ENCODE data around the gene THSD7B.

Gene THSD7B

GRCh38 chr2:137156221-137156844, 391.0 kb downstream of the THSD7B start:
- no peak for DNase-seq (ENCODE audit: low read depth)

DNA sequence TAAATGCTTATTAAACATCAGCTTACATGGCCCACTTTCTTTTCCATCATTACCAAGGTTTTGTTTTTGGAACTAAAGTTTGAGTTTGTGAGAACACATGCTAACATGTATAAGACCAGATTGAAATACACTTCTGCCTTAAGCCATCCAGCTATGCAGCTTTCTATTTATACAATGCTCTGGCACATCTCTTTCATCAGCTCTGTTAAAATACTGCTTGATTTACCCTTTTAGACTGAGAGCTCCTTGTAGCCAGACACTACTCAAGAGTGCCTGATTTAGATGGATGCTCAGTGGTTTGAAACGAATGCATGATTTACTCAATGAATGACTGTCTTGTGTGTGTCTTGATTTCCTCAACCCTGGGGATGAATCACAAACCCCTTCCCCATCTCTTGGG, 392.5 kb downstream of the THSD7B start:
- no peak for DNase-seq (ENCODE audit: low read depth)

- no peak for DNase-seq (ENCODE audit: low read depth)
These were observed 395.9 kb downstream of the THSD7B start for GRCh38 chr2:137161250-137161649.

DNA sequence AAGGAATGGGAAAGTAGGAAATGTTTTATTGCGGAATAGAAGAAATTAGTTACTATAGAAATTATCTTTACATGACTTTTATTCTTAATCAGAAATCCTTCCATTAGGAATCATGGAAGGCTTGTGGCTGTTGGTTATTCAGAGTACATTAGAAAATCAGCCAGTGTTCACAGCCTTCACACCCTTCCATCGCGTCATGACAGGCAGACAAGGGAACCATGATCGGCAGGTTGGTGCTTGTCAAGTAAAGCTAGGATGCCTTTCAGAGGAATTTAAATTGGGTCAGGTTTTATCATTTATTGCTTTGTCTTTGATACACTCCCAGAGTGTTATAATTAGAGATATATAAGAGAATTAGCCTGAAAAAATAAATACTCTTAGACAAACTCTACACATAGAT, 400.6 kb downstream of the THSD7B start:
- no peak for DNase-seq (ENCODE audit: low read depth)

GRCh38 chr2:137167651-137168050, 402.3 kb downstream of the THSD7B start:
- DNase-seq (ENCODE audit: low read depth) = no peak

- DNase-seq (ENCODE audit: low read depth) = no peak
These were observed 403.2 kb downstream of the THSD7B start for GRCh38 chr2:137168552-137168951.

GRCh38 chr2:137172162-137172561, 406.8 kb downstream of the THSD7B start:
- DNase-seq (ENCODE audit: low read depth) = no peak

- no peak for DNase-seq (ENCODE audit: low read depth)
These were observed 408.1 kb downstream of the THSD7B start for GRCh38 chr2:137173463-137173862.

- DNase-seq (ENCODE audit: low read depth) = no peak
These were observed 409.9 kb downstream of the THSD7B start for GRCh38 chr2:137175246-137175645.

GRCh38 chr2:137178951-137179377, 413.6 kb downstream of the THSD7B start:
- DNase-seq (ENCODE audit: low read depth) = no peak

DNA sequence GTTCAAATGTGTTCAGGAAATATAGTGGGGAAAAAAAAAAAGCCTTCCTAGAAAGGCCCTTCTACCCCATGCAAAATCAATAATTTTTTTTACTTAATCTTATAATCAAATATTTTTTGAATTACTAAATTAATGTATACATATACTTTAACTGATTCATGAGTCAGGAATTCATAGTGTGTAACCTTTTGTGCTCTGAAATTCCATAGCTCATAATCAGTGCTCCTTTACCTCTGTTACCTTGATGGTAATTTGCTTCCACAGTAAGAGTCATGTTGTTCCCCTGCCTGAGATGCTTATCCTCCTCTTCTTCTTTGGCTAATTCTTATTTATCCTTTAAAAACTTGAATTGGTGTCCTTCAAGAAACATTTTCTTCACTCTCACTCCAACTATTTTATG, 414.2 kb downstream of the THSD7B start:
- DNase-seq (ENCODE audit: low read depth) = no peak

DNA sequence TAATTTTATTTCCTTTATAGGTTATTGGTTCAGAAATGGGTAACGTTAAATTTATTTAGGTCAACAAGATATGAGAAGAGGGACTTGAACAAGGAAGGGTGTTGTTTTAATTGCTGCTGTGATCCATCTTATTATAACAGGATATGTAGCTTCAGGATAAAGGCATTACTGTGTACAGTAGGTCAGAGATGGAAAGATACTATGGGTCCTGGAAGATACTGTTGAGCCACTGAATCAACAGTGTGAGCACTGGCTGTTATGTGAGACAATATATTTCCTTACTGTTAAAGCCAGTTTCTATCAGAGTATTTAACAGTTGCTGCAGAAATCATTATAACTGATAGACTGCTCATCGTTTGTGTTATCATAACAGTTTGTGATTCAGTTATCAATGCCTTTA, 414.7 kb downstream of the THSD7B start:
- DNase-seq (ENCODE audit: low read depth) = no peak

DNA sequence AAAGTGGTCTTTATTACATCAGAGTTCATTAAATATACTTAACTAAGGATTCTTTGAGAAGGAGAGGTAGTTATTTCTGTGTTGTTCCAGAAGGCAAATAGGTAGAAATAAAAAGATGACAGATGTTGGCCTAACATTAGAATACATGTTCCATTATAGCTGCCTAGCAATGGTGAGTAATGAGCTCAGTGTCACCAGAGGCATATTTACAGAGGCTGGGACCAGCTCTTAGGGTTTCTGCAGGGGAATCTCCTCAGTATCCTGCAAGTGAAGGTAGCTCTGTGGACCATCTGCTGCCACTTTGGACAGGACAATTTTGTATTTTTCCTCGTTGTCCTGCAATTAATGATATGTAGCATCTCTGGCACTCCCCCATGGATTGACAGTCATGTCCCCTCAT, 416.0 kb downstream of the THSD7B start:
- DNase-seq (ENCODE audit: low read depth) = no peak

GRCh38 chr2:137182071-137182470, 416.7 kb downstream of the THSD7B start:
- no peak for DNase-seq (ENCODE audit: low read depth)

DNA sequence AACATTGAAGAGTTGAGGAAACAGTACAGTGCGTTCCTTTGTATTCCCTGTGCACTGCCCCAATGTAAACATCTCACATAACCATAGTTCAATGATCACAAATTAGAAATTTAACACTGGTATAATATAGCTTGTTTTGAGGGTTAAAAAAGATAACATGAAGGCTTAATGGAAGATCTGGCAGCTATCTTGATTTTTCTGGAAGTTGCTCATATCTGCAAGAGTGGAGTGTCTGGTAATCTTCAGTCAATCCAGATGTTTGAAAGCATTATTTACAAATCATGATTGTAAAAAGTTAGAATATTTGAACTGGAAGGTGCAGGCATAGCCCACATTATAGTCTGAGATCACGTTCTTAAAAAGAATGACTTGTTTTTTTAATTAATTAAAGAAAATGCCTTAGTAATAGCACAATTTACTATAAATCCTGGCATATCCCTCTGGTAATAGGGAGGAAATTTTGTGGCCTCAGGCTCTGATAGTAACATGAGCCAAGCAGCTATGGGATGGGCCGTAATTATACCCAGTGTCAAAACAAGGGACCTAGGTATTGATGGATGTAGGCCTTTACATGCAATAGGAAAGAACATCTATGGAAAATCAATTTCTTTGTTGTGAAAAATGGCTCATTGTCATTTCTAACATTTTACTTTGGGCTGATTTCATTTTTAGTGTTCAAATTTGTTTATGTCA, 418.0 kb downstream of the THSD7B start:
- no peak for DNase-seq (ENCODE audit: low read depth)

- DNase-seq (ENCODE audit: low read depth) = no peak
These were observed 420.2 kb downstream of the THSD7B start for GRCh38 chr2:137185378-137186078.

- no peak for DNase-seq (ENCODE audit: low read depth)
These were observed 421.9 kb downstream of the THSD7B start for GRCh38 chr2:137187216-137187615.

DNA sequence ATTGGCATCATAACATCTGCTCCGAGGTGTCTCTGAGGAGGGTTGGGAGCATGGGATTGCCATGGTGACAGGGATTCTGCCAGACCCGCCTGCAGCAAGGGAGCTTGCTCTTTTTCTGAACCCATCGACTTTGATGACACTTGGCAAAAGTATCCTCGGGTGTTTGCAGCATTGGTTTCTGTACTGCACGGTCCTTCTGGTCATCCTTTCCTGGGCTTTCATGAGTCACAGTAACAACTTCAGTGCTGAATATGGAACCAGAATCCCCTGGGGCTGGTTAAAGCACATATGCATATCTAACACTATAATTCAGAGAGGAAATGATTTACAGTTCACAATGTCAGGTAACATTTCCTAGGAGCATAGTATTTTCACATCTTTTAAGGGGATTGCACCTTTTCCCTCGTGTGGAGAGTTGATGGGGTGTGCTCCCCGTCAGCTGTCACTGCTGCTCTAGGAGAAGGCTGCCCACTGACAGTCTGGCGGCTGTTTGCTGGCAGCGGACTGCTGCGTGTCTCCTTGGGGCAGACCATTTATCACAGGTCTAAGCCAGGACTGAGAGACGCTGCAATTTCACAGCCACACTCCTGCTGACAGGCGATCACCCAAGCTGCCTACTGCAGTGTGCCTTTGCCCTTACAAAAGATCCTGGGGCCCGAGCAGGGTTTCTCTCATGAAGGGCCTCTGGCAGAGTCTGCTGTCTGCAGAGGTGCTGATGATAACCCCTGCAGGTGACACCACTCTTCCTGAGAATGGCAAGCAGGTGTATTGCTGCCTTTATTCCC, 425.3 kb downstream of the THSD7B start:
- DNase-seq (ENCODE audit: low read depth) = no peak

GRCh38 chr2:137192366-137193310, 427.3 kb downstream of the THSD7B start:
- no peak for DNase-seq (ENCODE audit: low read depth)

DNA sequence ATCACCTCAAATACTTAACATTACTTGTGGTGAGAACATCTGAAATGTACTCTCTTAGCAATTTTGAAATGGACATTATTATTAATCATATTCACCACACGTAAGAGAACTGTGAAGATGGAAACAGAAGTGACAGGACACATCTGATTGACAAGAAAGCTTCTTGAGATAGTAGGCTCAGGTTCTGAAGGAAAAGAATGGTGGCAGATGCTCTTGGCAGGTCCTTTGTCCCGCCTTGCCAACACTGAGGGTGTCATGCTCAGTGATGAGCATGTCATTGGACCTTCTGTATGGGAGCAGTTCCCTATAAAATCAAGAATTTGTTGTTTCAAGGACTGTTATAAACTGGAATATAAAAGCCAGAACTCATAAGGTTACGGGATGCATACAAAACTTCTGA, 428.1 kb downstream of the THSD7B start:
- no peak for DNase-seq (ENCODE audit: low read depth)

DNA sequence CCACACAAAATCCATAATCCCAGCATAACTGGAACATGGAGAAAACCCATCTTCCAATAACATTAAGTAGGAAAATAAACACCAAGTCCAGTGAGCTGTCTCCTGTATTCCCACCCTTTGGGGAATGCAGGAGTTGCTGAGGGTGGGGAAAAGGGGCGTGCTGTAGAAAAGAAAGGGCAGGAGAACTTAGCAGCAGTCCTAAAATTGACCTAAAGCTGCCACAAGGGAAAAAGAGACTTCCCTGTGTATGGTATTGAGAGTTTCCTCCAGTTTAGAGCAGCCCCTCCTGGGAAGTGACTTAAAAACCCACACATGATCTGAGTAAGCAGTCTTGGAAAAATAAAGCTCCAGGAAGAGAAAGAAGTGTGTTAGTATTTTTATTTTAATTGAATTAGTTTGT, 428.8 kb downstream of the THSD7B start:
- no peak for DNase-seq (ENCODE audit: low read depth)
